ENCODE data around the gene MYL11. TPM values are rescaled to one million over a fixed set of nuclear protein-coding genes. Genes with fewer than 3 reads are reported as not detected.

MYL11 gene
- total and polyA plus RNA-seq, 4 donors = 0.44 to 3.9 TPM; not detected in 2

DNA sequence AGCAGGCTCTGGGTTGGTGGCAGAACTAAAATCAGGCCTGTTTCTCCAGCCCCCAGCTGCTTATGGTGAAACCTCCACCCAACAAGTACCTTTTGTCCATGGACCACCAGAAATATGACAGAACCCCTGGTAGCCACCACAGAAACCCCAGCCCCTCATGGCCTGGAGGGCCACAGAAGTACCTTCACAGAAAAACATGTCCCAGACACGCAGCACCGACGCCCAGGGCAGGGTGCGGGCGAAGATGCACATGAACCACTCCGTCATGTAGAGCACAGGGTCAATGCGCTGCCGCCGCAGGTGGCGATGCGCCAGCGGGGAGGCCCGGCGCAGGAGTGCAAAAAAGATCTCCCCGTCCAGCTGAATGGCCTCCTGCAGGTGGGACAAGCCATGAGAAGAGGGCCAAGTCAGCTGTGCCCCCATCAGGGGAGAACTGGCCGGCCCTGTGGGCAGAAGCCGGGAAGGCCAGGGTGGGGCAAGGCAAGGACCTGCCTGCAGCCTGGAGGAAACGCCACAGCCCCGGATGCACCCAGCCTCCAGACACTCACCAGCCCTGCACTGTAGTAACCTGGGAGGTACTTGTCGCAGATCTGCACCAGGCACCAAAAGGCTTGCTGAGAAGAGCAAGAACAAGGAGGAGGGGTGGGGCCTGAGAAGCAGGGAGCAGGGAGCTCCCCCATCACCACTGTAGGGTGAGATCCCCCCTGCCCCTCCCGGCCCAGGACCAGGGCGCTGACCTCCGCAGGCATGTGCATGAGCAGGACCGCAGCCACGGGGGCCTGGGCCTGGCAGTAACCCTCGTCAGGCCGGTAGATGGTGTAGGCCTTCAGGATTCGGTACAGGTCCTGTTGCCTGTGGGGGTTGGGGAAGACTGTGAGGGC, 15.4 kb upstream of the MYL11 start:
- Histone ChIP-seq H3K4me3 (no peak overlapping the region), H3K36me3 (ENCODE audit: control insufficient read depth in 4 of 4, insufficient read depth in 4 of 4, low read length in 4 of 4) (peaks cover 0 to 32% (median 7%) of the 10 kb centered on the region in 4 donors), H3K4me1 (ENCODE audit: control insufficient read depth in 5 of 5, insufficient read depth in 5 of 5, low read length in 5 of 5) (peaks cover 0 to 17% (median 8%) of the 10 kb centered on the region in 5 donors), H3K27ac (ENCODE audit: low read depth in 1 of 2, low read length in 1 of 2) (no peak overlapping the region), H3K27me3 (ENCODE audit: control insufficient read depth in 3 of 3, insufficient read depth in 3 of 3, low read length in 2 of 3) (no peaks in the 10 kb centered on the region), H3K9ac (ENCODE audit: insufficient read depth in 1 of 2, low read length in 2 of 2) (no peak overlapping the region), H3K9me3 (ENCODE audit: control insufficient read depth in 4 of 4, insufficient read depth in 3 of 4, low read length in 3 of 4) (no peaks in the 10 kb centered on the region)
- TF ChIP-seq, protein P1, sequence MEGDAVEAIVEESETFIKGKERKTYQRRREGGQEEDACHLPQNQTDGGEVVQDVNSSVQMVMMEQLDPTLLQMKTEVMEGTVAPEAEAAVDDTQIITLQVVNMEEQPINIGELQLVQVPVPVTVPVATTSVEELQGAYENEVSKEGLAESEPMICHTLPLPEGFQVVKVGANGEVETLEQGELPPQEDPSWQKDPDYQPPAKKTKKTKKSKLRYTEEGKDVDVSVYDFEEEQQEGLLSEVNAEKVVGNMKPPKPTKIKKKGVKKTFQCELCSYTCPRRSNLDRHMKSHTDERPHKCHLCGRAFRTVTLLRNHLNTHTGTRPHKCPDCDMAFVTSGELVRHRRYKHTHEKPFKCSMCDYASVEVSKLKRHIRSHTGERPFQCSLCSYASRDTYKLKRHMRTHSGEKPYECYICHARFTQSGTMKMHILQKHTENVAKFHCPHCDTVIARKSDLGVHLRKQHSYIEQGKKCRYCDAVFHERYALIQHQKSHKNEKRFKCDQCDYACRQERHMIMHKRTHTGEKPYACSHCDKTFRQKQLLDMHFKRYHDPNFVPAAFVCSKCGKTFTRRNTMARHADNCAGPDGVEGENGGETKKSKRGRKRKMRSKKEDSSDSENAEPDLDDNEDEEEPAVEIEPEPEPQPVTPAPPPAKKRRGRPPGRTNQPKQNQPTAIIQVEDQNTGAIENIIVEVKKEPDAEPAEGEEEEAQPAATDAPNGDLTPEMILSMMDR (IDR thresholded peaks at IDR 0.05; ENCODE audit: control extremely low read depth, extremely low read depth) = no peak
- DNase-seq (no peak), ATAC-seq (ENCODE audit: insufficient read depth, low FRiP score) (no peak)
- WGBS, 2 donors = 92 to 93% methylated on average over 28 of the region's 28 CpGs

DNA sequence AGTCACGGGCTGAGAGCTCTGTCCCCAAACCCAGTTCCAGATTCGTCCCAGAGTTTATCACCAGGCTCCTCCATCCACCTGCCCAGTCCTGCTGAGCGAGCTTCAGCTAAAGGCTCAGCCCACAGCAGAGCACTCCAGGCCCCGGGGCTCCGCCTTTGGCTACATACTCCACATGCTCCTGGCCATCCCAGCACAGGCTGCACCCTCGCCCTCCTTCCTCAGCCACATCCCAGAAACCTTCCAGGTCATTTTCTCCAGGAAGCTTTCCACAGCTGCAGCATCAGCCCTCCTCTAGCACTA, 14.8 kb upstream of the MYL11 start:
- peaks cover 0 to 33% (median 9%) of the 10 kb centered on the region in 4 donors for H3K36me3 ChIP-seq (ENCODE audit: control insufficient read depth in 4 of 4, insufficient read depth in 4 of 4, low read length in 4 of 4)
- peaks cover 0 to 14% (median 8%) of the 10 kb centered on the region in 5 donors for H3K4me1 ChIP-seq (ENCODE audit: control insufficient read depth in 5 of 5, insufficient read depth in 5 of 5, low read length in 5 of 5)
- no peak for DNase-seq
- H3K27me3 ChIP-seq (ENCODE audit: control insufficient read depth in 3 of 3, insufficient read depth in 3 of 3, low read length in 2 of 3) = no peaks in the 10 kb centered on the region
- no peak overlapping the region for H3K27ac ChIP-seq (ENCODE audit: low read depth in 1 of 2, low read length in 1 of 2)
- H3K9me3 ChIP-seq (ENCODE audit: control insufficient read depth in 4 of 4, insufficient read depth in 3 of 4, low read length in 3 of 4) = no peaks in the 10 kb centered on the region
- 87 to 88% methylated on average over 6 of the region's 6 CpGs for WGBS, 2 donors
- H3K9ac ChIP-seq (ENCODE audit: insufficient read depth in 1 of 2, low read length in 2 of 2) = no peak overlapping the region
- ATAC-seq (ENCODE audit: insufficient read depth, low FRiP score) = no peak
- no peak overlapping the region for H3K4me3 ChIP-seq
- TF ChIP-seq, protein P1 (IDR thresholded peaks at IDR 0.05; ENCODE audit: control extremely low read depth, extremely low read depth) = no peak

DNA sequence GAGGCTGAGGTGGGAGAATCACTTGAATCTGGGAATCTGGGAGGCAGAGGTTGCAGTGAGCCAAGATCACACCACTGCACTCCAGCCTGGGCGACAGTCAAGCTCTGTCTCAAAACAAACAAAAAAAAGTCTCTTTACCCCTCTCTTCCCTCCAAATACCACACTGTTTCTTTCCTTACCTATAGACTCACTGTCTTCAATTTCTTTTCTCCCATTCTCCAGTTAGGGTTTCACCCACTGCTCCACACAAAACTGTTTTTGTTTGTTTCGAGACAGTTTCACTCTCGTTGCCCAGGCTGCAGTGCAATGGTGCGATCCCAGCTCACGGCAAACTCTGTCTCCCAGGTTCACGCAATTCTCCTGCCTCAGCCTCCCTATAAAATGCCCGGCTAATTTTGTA, 13.4 kb upstream of the MYL11 start:
- no peak overlapping the region for H3K27ac ChIP-seq (ENCODE audit: low read depth in 1 of 2, low read length in 1 of 2)
- TF ChIP-seq, protein P1 (IDR thresholded peaks at IDR 0.05; ENCODE audit: control extremely low read depth, extremely low read depth) = no peak
- H3K27me3 ChIP-seq (ENCODE audit: control insufficient read depth in 3 of 3, insufficient read depth in 3 of 3, low read length in 2 of 3) = no peaks in the 10 kb centered on the region
- H3K36me3 ChIP-seq (ENCODE audit: control insufficient read depth in 4 of 4, insufficient read depth in 4 of 4, low read length in 4 of 4) = peaks cover 0 to 39% (median 16%) of the 10 kb centered on the region in 4 donors
- H3K9ac ChIP-seq (ENCODE audit: insufficient read depth in 1 of 2, low read length in 2 of 2) = no peak overlapping the region
- ATAC-seq (ENCODE audit: insufficient read depth, low FRiP score) (no peak), DNase-seq (no peak)
- 94 to 96% methylated on average over 7 of the region's 7 CpGs for WGBS, 2 donors
- peaks cover 0 to 6% (median 5%) of the 10 kb centered on the region in 5 donors for H3K4me1 ChIP-seq (ENCODE audit: control insufficient read depth in 5 of 5, insufficient read depth in 5 of 5, low read length in 5 of 5)
- no peak overlapping the region for H3K4me3 ChIP-seq
- no peaks in the 10 kb centered on the region for H3K9me3 ChIP-seq (ENCODE audit: control insufficient read depth in 4 of 4, insufficient read depth in 3 of 4, low read length in 3 of 4)
